Peyer's patch (tissue), 4 donors: Measurements from ENCODE around the gene HCN2.

Experiments
- POLR2A ChIP-seq, 2 donors: fragments of 450-650 bp; IDR thresholded peaks; one replicate each; pipeline ENCODE4 v1.5.1; 2017; ENCODE audit warnings: antibody characterized with exemption in 2 of 2, mild to moderate bottlenecking in 2 of 2, moderate library complexity in 2 of 2
- TF ChIP-seq, protein P1 (sequence below), 6 experiments: fragments of 450-650 bp in 4 of 6; fragments of 200-600 bp in 2 of 6; sonication (generic) in 1 of 6; IDR thresholded peaks; one replicate each; pipeline ENCODE4 v1.5.1; 2017 to 2019; ENCODE audit warnings: antibody characterized with exemption in 6 of 6, mild to moderate bottlenecking in 3 of 6, moderate library complexity in 1 of 6

DNA sequence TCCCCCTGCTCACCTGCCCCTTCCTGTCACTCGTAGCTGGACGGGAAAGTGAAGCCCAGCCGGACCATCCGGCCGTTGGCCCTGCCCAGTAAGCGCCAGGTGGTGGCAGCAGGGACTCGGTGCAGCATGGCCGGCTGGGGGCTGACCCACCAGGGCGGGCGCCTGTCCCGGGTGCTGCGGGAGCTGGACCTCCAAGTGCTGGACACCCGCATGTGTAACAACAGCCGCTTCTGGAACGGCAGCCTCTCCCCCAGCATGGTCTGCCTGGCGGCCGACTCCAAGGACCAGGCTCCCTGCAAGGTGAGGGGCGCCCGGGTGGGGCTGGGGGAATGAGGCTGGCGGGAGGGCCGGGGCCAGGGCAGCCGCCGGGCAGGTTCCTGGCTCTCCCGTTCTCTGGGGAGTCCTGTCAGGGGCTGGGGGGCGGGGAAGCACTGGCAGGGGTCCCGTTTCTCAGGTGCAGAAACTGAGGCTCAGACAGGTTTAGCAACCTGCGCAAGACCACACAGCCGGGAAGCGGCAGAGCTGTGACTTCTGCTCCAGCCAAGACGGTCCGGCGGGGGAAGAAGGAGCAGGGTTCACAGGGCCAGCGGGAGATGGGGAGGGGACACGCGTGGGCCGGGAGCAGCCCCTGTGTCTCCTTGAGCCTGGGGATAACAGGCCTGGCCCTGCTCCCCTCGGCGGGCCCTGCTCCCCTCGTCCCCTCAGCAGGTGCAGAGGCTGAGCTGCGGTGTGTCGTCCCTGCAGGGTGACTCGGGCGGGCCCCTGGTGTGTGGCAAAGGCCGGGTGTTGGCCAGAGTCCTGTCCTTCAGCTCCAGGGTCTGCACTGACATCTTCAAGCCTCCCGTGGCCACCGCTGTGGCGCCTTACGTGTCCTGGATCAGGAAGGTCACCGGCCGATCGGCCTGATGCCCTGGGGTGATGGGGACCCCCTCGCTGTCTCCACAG lies 40.5 kb upstream of the HCN2 start:
- TF ChIP-seq POLR2A (IDR thresholded peaks at IDR 0.05) = no peak
- TF ChIP-seq, protein P1, sequence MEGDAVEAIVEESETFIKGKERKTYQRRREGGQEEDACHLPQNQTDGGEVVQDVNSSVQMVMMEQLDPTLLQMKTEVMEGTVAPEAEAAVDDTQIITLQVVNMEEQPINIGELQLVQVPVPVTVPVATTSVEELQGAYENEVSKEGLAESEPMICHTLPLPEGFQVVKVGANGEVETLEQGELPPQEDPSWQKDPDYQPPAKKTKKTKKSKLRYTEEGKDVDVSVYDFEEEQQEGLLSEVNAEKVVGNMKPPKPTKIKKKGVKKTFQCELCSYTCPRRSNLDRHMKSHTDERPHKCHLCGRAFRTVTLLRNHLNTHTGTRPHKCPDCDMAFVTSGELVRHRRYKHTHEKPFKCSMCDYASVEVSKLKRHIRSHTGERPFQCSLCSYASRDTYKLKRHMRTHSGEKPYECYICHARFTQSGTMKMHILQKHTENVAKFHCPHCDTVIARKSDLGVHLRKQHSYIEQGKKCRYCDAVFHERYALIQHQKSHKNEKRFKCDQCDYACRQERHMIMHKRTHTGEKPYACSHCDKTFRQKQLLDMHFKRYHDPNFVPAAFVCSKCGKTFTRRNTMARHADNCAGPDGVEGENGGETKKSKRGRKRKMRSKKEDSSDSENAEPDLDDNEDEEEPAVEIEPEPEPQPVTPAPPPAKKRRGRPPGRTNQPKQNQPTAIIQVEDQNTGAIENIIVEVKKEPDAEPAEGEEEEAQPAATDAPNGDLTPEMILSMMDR (IDR thresholded peaks at IDR 0.05) = no peak
